Trophoblast cell (in vitro differentiated cells and primary cell): Measurements from ENCODE around the gene ROR2. TPM values are rescaled to one million over a fixed set of nuclear protein-coding genes. Genes with fewer than 3 reads are reported as not detected.

Experiments
- DNase-seq, 2 donors: peaks; one replicate each; pipeline ENCODE4 v3.0.0-alpha.2; 2016
- H2AFZ ChIP-seq: 2 replicates; pipeline ENCODE4 v1.6.1; 2013; ENCODE audit warnings: low read length, moderate library complexity, mild to moderate bottlenecking; ENCODE audit not compliant: insufficient read depth, poor library complexity
- H2AK5ac ChIP-seq: 2 replicates; pipeline ENCODE4 v1.6.1; 2013; ENCODE audit warnings: mild to moderate bottlenecking, low read length
- H2BK120ac ChIP-seq: 2 replicates; pipeline ENCODE4 v1.6.1; 2013; ENCODE audit warnings: low read length, mild to moderate bottlenecking, moderate library complexity; ENCODE audit not compliant: insufficient read depth, poor library complexity
- H2BK12ac ChIP-seq: 2 replicates; pipeline ENCODE4 v1.6.1; 2013; ENCODE audit warnings: mild to moderate bottlenecking, low read length, moderate library complexity
- H2BK5ac ChIP-seq: 2 replicates; pipeline ENCODE4 v1.6.1; 2013; ENCODE audit warnings: low read length, low read depth, moderate library complexity, mild to moderate bottlenecking; ENCODE audit not compliant: poor library complexity
- H3K14ac ChIP-seq: 2 replicates; pipeline ENCODE4 v1.6.1; 2013; ENCODE audit warnings: mild to moderate bottlenecking, low read length
- H3K18ac ChIP-seq: 2 replicates; pipeline ENCODE4 v1.6.1; 2013; ENCODE audit warnings: mild to moderate bottlenecking, low read length
- H3K23ac ChIP-seq: 2 replicates; pipeline ENCODE4 v1.6.1; 2013; ENCODE audit warnings: low read length
- H3K27ac ChIP-seq: 2 replicates; pipeline ENCODE4 v1.5.1; 2013; ENCODE audit warnings: low read depth, mild to moderate bottlenecking, inconsistent platforms, low read length, moderate library complexity
- H3K27me3 ChIP-seq: 2 replicates; pipeline ENCODE4 v1.6.1; 2013; ENCODE audit warnings: inconsistent platforms, mild to moderate bottlenecking, low read length, moderate library complexity; ENCODE audit not compliant: insufficient read depth
- H3K36me3 ChIP-seq, 2 experiments: 1 replicate in 1 of 2; 2 replicates in 1 of 2; pipeline ENCODE4 v1.6.1; 2013; ENCODE audit warnings: low read length in 2 of 2, mild to moderate bottlenecking in 2 of 2, moderate library complexity in 1 of 2; ENCODE audit not compliant: insufficient read depth in 2 of 2, control insufficient read depth in 1 of 2
- H3K4ac ChIP-seq: 2 replicates; pipeline ENCODE4 v1.6.1; 2013; ENCODE audit warnings: low read depth, mild to moderate bottlenecking, low read length, moderate library complexity
- H3K4me1 ChIP-seq, 2 experiments: 1 replicate in 1 of 2; 2 replicates in 1 of 2; pipeline ENCODE4 v1.6.1; 2013; ENCODE audit warnings: low read length in 2 of 2, mild to moderate bottlenecking in 2 of 2, moderate library complexity in 1 of 2; ENCODE audit not compliant: insufficient read depth in 2 of 2, control insufficient read depth in 1 of 2
- H3K4me2 ChIP-seq: 2 replicates; pipeline ENCODE4 v1.6.1; 2013; ENCODE audit warnings: inconsistent platforms, mild to moderate bottlenecking, low read length, moderate library complexity
- H3K4me3 ChIP-seq: 2 replicates; pipeline ENCODE4 v1.5.1; 2013; ENCODE audit warnings: mild to moderate bottlenecking, low read depth, low read length, inconsistent platforms
- H3K79me1 ChIP-seq: one replicate; pipeline ENCODE4 v1.6.1; 2013; ENCODE audit warnings: low read length
- H3K79me2 ChIP-seq: 2 replicates; pipeline ENCODE4 v1.6.1; 2013; ENCODE audit warnings: low read length, mild to moderate bottlenecking; ENCODE audit not compliant: control insufficient read depth, insufficient read depth, poor library complexity
- H3K9ac ChIP-seq: 2 replicates; pipeline ENCODE4 v1.6.1; 2013; ENCODE audit warnings: mild to moderate bottlenecking, low read length
- H3K9me3 ChIP-seq: 2 replicates; pipeline ENCODE4 v1.6.1; 2013; ENCODE audit warnings: low read depth, mild to moderate bottlenecking, control low read depth, inconsistent platforms, low read length; ENCODE audit not compliant: insufficient read depth
- H4K12ac ChIP-seq: 2 replicates; pipeline ENCODE4 v1.6.1; 2013; ENCODE audit warnings: low read depth, mild to moderate bottlenecking, low read length, moderate library complexity
- H4K8ac ChIP-seq: 2 replicates; pipeline ENCODE4 v1.6.1; 2013; ENCODE audit warnings: low read depth, mild to moderate bottlenecking, low read length, moderate library complexity
- H4K91ac ChIP-seq: one replicate; pipeline ENCODE4 v1.6.1; 2013; ENCODE audit warnings: low read depth, mild to moderate bottlenecking, low read length, moderate library complexity
- WGBS: extraction: QIAGEN DNeasy Blood & Tissue Kit; methylation state at CpG from one replicate; pipeline ENCODE4 v1.1.7; 2013; ENCODE audit warnings: missing lambda C conversion rate; ENCODE audit not compliant: insufficient read length, insufficient coverage; ENCODE audit errors: extremely low coverage; 5-methylcytosine and 5-hydroxymethylcytosine counted together
- polyA plus RNA-seq: library from polyadenylated mRNA; stranded (reverse); fragments of 200-250 nt; gene quantifications from 2 replicates; pipeline ENCODE4 v1.2.3, GENCODE V29; 2013

The ROR2 gene
- 2.2 and 2.3 TPM in 2 replicates for polyA plus RNA-seq

DNA sequence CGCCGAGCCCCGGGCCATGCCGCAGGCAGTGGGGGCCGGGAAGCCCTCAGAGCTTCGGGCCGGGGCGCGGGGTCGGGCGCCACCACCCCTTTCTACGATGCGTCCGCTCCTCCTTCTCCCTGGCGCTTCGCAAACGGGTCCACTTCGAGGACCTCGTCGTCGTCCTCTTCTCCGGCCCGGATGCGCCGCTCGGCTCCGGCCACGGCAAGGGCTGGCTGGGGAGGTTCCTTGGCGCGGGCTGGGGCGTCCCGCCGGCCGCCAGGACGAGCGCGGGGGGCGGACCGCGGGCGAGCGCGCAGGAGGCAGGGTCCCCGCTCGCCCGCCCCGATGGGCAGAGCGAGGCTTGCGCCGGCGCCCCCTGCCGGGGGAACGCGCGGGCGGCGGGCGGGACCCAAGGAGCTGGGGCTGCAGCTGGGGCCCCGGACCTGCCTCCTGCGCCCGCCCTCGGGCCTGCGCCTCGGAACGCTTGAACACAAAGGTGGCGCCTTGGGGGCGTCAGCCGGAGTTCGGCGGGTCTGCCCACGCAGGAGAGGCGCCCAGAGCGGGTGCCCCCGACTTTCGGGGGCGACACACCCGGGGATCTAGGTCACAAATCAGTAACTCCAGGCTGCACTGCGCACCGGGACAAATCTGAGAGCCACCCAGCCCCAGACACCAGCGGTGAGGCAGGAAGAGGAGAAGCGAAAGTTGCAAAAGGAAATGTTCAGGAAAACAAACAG, at the start of gene ROR2:
TSS of gene ROR2 (minus strand) at position 283 of the 719 bp plus-strand sequence.
- Histone ChIP-seq H3K27me3 (peaks cover 6% of the 10 kb centered on the region), H3K14ac (no peak within 1 kb of the TSS), H2BK120ac (no peak within 1 kb of the TSS), H2BK12ac (no peak within 1 kb of the TSS), H3K4me1 (peaks cover 6 to 13% of the 10 kb centered on the region in 2 experiments), H2AFZ (peak within 1 kb of the TSS; percentile 83), H4K12ac (no peak within 1 kb of the TSS), H3K27ac (no peak within 1 kb of the TSS), H3K36me3 (no peaks in the 10 kb centered on the region), H3K9me3 (peaks cover 4% of the 10 kb centered on the region), H3K4me3 (peak within 1 kb of the TSS; percentile 70), H4K91ac (peak within 1 kb of the TSS; percentile 4), H3K23ac (no peak within 1 kb of the TSS), H3K4ac (peak within 1 kb of the TSS; percentile 35), H4K8ac (peak within 1 kb of the TSS; percentile 33), H2AK5ac (no peak within 1 kb of the TSS), H3K9ac (peak within 1 kb of the TSS; percentile 54), H3K18ac (peak within 1 kb of the TSS; percentile 11), H3K79me1 (peaks cover 6% of the 10 kb centered on the region), H3K79me2 (no peaks in the 10 kb centered on the region), H2BK5ac (no peak within 1 kb of the TSS), H3K4me2 (peak within 1 kb of the TSS; percentile 84)
- WGBS = no CpG with 5 or more reads among the region's 81 CpGs
- DNase-seq = peak in 1 of 2 donors; percentile 43

DNA sequence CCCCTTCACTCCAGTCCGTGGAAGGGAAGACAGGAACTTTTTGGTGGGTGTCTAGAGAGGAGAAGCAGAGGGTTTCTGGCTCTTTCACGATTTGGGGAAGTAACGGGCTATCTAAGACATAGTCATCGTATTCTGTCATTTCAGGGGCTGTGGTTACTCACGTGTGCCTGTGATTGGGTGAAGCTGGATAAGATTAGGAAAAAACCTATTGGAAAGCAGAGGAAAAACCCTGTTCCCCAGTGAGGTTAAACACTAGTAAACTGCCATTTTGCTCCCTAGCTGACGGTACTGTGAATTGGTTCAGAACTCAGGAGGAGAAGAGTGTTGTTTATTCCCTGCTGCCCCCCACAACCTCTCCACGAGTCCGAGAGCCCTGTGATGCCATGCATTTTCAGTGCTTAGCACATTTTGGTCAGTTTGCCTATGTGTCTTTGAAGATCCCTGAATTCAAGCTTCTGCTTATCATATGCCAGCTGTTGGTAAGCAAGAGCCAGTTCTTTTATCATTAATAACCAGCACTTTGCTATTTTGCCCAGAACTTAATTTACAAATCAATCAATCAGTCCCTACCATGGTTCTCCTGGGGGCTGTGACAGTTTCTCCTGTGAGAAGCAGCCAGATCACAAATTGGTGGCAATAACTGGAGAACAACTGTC, 45.1 kb upstream of the ROR2 start:
- Histone ChIP-seq H3K79me2 (no peaks in the 10 kb centered on the region), H4K91ac (no peak overlapping the region), H3K23ac (no peak overlapping the region), H3K79me1 (no peaks in the 10 kb centered on the region), H3K36me3 (no peaks in the 10 kb centered on the region), H3K9me3 (no peaks in the 10 kb centered on the region), H3K4me1 (no peaks in the 10 kb centered on the region), H4K12ac (no peak overlapping the region), H2BK12ac (no peak overlapping the region), H4K8ac (no peak overlapping the region), H3K4ac (no peak overlapping the region), H3K14ac (no peak overlapping the region), H2BK120ac (no peak overlapping the region), H2AK5ac (no peak overlapping the region), H3K4me2 (no peak overlapping the region), H3K27me3 (no peaks in the 10 kb centered on the region), H3K18ac (no peak overlapping the region), H3K4me3 (no peak overlapping the region), H2AFZ (no peak overlapping the region), H2BK5ac (no peak overlapping the region), H3K27ac (no peak overlapping the region), H3K9ac (no peak overlapping the region)
- no CpG with 5 or more reads among the region's 8 CpGs for WGBS
- no peak for DNase-seq

DNA sequence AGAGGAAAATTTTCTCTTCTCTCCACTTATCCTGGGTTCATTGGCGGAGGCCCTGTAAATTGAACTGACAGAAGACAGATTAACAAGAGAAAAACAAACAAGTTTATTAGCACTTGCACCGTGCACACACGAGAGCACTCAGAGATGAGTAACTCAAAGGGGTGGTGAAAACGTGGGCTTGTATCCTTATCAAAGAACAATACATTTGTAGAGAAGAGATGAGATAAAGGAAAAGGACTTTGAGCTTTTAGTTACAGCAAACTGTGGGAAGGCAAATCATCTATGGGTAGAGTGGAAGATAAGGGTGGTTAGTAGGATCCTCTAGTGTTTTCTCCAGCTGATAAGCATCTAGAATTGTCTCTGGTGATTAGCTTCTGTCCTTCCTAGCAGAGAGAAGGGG, 44.4 kb upstream of the ROR2 start:
- Histone ChIP-seq H3K9me3 (no peaks in the 10 kb centered on the region), H3K18ac (no peak overlapping the region), H3K79me1 (no peaks in the 10 kb centered on the region), H3K79me2 (no peaks in the 10 kb centered on the region), H3K4me3 (no peak overlapping the region), H3K23ac (no peak overlapping the region), H2AFZ (no peak overlapping the region), H2BK120ac (no peak overlapping the region), H3K4me2 (no peak overlapping the region), H4K12ac (no peak overlapping the region), H2AK5ac (no peak overlapping the region), H3K4ac (no peak overlapping the region), H4K91ac (no peak overlapping the region), H3K9ac (no peak overlapping the region), H3K27ac (no peak overlapping the region), H3K36me3 (no peaks in the 10 kb centered on the region), H3K14ac (no peak overlapping the region), H3K4me1 (no peaks in the 10 kb centered on the region), H3K27me3 (no peaks in the 10 kb centered on the region), H4K8ac (no peak overlapping the region), H2BK12ac (no peak overlapping the region), H2BK5ac (no peak overlapping the region)
- WGBS = no CpG with 5 or more reads among the region's 4 CpGs
- no peak for DNase-seq

DNA sequence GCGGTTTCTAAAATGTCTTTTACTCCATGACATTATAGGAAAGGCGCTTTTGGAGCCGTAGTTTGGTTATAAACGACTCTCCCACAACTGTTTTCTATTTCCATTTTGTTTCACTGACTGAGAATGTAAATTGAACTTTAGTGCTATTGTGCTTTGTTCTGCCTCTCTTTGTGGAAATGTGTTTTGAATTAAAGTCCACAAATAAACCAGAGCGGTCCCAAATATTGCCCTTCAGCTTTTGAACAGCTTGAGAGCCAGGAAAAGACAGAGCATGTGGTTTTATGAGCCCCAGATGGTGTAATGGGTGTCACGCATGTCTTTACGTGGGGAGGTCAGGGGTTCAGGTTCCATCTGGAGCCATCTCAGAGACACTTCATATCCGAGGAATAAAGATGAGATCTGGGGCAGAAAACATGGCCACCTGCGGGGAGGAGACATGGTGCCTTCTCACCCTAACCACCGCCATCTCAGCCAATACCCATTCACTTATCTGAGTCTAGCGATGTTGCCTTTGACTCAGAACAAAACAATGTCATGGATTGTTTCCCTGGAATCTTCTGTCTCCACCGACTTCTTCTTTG, 42.5 kb upstream of the ROR2 start:
- Histone ChIP-seq H2BK120ac (no peak overlapping the region), H3K36me3 (no peaks in the 10 kb centered on the region), H4K12ac (no peak overlapping the region), H3K18ac (no peak overlapping the region), H3K23ac (no peak overlapping the region), H2AFZ (no peak overlapping the region), H3K4me1 (no peaks in the 10 kb centered on the region), H4K91ac (no peak overlapping the region), H3K79me2 (no peaks in the 10 kb centered on the region), H3K27ac (no peak overlapping the region), H3K9ac (no peak overlapping the region), H2BK12ac (no peak overlapping the region), H3K14ac (no peak overlapping the region), H4K8ac (no peak overlapping the region), H3K4me3 (no peak overlapping the region), H3K9me3 (no peaks in the 10 kb centered on the region), H3K4me2 (no peak overlapping the region), H3K4ac (no peak overlapping the region), H2AK5ac (no peak overlapping the region), H3K79me1 (no peaks in the 10 kb centered on the region), H2BK5ac (no peak overlapping the region), H3K27me3 (no peaks in the 10 kb centered on the region)
- WGBS = no CpG with 5 or more reads among the region's 12 CpGs
- DNase-seq = no peak
